ENCODE data around the gene PPP1R1B. TPM values are rescaled to one million over a fixed set of nuclear protein-coding genes. Genes with fewer than 3 reads are reported as not detected.

PPP1R1B gene
- total RNA-seq, 2 experiments from 2014 or later = not detected

- no TSS peak for BruUV-seq (replicated peaks)
- no peak overlapping the region for H3K4me3 ChIP-seq (ENCODE audit: low read depth, low read length, poor library complexity, severe bottlenecking)
- H4K20me1 ChIP-seq (ENCODE audit: insufficient read depth, low read length) = no peaks in the 10 kb centered on the region
- no peak overlapping the region for H2AFZ ChIP-seq (ENCODE audit: low read length)
- CTCF ChIA-PET (ENCODE audit: unreplicated experiment) = no interaction called here
- H3K4me2 ChIP-seq (ENCODE audit: low read length) = no peak overlapping the region
- no peaks in the 10 kb centered on the region for H3K9me3 ChIP-seq (ENCODE audit: low read length)
- intact Hi-C loops (cut with micrococcal nuclease; ENCODE audit: unreplicated experiment) = no loop called here
- H3K4me1 ChIP-seq (ENCODE audit: insufficient read depth, low read length, poor library complexity, severe bottlenecking) = peaks cover 10% of the 10 kb centered on the region
- H3K79me2 ChIP-seq (ENCODE audit: insufficient read depth, low read depth, low read length) = no peaks in the 10 kb centered on the region
- no peaks in the 10 kb centered on the region for H3K9me2 ChIP-seq (ENCODE audit: insufficient read depth, low read length)
- DNase-seq (ENCODE audit: low spot score) = no peak
- TF ChIP-seq EZH2phosphoT487 (IDR thresholded peaks at IDR 0.05; ENCODE audit: borderline replicate concordance, low read depth, low read length) (no peak), CTCF (conservative IDR thresholded peaks at IDR 0.05; ENCODE audit: low read length) (no peak)
- no peaks in the 10 kb centered on the region for H3K36me3 ChIP-seq (ENCODE audit: insufficient read depth, low read length)
- POLR2A ChIA-PET = no interaction called here
- H3K27ac ChIP-seq (ENCODE audit: low read depth, low read length, poor library complexity, severe bottlenecking) = no peak overlapping the region
These were observed 27.0 kb upstream of the PPP1R1B start for GRCh38 chr17:39599665-39600231.

- H2AFZ ChIP-seq (ENCODE audit: low read length) = no peak overlapping the region
- H3K4me3 ChIP-seq (ENCODE audit: low read depth, low read length, poor library complexity, severe bottlenecking) = no peak overlapping the region
- no peaks in the 10 kb centered on the region for H3K36me3 ChIP-seq (ENCODE audit: insufficient read depth, low read length)
- no peaks in the 10 kb centered on the region for H3K79me2 ChIP-seq (ENCODE audit: insufficient read depth, low read depth, low read length)
- TF ChIP-seq CTCF (conservative IDR thresholded peaks at IDR 0.05; ENCODE audit: low read length) = no peak
- no peak for TF ChIP-seq EZH2phosphoT487 (IDR thresholded peaks at IDR 0.05; ENCODE audit: borderline replicate concordance, low read depth, low read length)
- ChIA-PET POLR2A (no interaction called here), CTCF (ENCODE audit: unreplicated experiment) (no interaction called here)
- no peaks in the 10 kb centered on the region for H3K9me3 ChIP-seq (ENCODE audit: low read length)
- H3K27ac ChIP-seq (ENCODE audit: low read depth, low read length, poor library complexity, severe bottlenecking) = no peak overlapping the region
- no peak for DNase-seq (ENCODE audit: low spot score)
- no peaks in the 10 kb centered on the region for H4K20me1 ChIP-seq (ENCODE audit: insufficient read depth, low read length)
- H3K9me2 ChIP-seq (ENCODE audit: insufficient read depth, low read length) = no peaks in the 10 kb centered on the region
- H3K4me1 ChIP-seq (ENCODE audit: insufficient read depth, low read length, poor library complexity, severe bottlenecking) = peaks cover 14% of the 10 kb centered on the region
- intact Hi-C loops (cut with micrococcal nuclease; ENCODE audit: unreplicated experiment) = no loop called here
- BruUV-seq (replicated peaks) = no TSS peak
- no peak overlapping the region for H3K4me2 ChIP-seq (ENCODE audit: low read length)
These were observed 26.3 kb upstream of the PPP1R1B start for GRCh38 chr17:39600288-39600996.

- no peak for TF ChIP-seq CTCF (conservative IDR thresholded peaks at IDR 0.05; ENCODE audit: low read length)
- no peak for TF ChIP-seq EZH2phosphoT487 (IDR thresholded peaks at IDR 0.05; ENCODE audit: borderline replicate concordance, low read depth, low read length)
- ChIA-PET POLR2A (no interaction called here), CTCF (ENCODE audit: unreplicated experiment) (no interaction called here)
- Histone ChIP-seq H3K4me2 (ENCODE audit: low read length) (no peak overlapping the region), H3K9me3 (ENCODE audit: low read length) (no peaks in the 10 kb centered on the region), H3K9me2 (ENCODE audit: insufficient read depth, low read length) (no peaks in the 10 kb centered on the region), H3K79me2 (ENCODE audit: insufficient read depth, low read depth, low read length) (no peaks in the 10 kb centered on the region), H2AFZ (ENCODE audit: low read length) (no peak overlapping the region), H3K4me3 (ENCODE audit: low read depth, low read length, poor library complexity, severe bottlenecking) (no peak overlapping the region), H3K36me3 (ENCODE audit: insufficient read depth, low read length) (no peaks in the 10 kb centered on the region), H3K27ac (ENCODE audit: low read depth, low read length, poor library complexity, severe bottlenecking) (no peak overlapping the region), H4K20me1 (ENCODE audit: insufficient read depth, low read length) (no peaks in the 10 kb centered on the region), H3K4me1 (ENCODE audit: insufficient read depth, low read length, poor library complexity, severe bottlenecking) (peaks cover 14% of the 10 kb centered on the region)
- intact Hi-C loops (cut with micrococcal nuclease; ENCODE audit: unreplicated experiment) = no loop called here
- no peak for DNase-seq (ENCODE audit: low spot score)
- BruUV-seq (replicated peaks) = no TSS peak
These were observed 25.7 kb upstream of the PPP1R1B start for GRCh38 chr17:39600997-39601597.

Measured in OCI-LY7 (cell line).